ENCODE data around the gene REC114. TPM values are rescaled to one million over a fixed set of nuclear protein-coding genes. Genes with fewer than 3 reads are reported as not detected.
A peak's percentile ranks its signal among the peaks of the same experiment; 100 is the strongest.

Gene REC114
- total RNA-seq, 1 donor from 2014 or later, result not detected

GRCh38 chr15:73582851-73583379, 140.0 kb downstream of the REC114 start:
- Histone ChIP-seq H3K27me3 (ENCODE audit: low read depth) (no peaks in the 10 kb centered on the region), H3K4me1 (no peaks in the 10 kb centered on the region), H3K36me3 (peaks cover 96% of the 10 kb centered on the region), H3K9me3 (no peaks in the 10 kb centered on the region), H3K27ac (no peak overlapping the region), H3K4me3 (no peak overlapping the region)
- intact Hi-C loops (cut with DNase I), result no loop called here
- peak in 1 of 2 donors; percentile 51 for ATAC-seq
- DNase-seq, result no peak
- TF ChIP-seq CTCF (IDR thresholded peaks at IDR 0.05), result no peak

- H3K36me3 ChIP-seq, result peaks cover 95% of the 10 kb centered on the region
- no peak overlapping the region for H3K4me3 ChIP-seq
- intact Hi-C loops (cut with DNase I), result no loop called here
- H3K9me3 ChIP-seq, result no peaks in the 10 kb centered on the region
- H3K27me3 ChIP-seq (ENCODE audit: low read depth), result no peaks in the 10 kb centered on the region
- H3K4me1 ChIP-seq, result no peaks in the 10 kb centered on the region
- no peak overlapping the region for H3K27ac ChIP-seq
- TF ChIP-seq CTCF (IDR thresholded peaks at IDR 0.05), result no peak
- no peak for DNase-seq
- no peak for ATAC-seq
These were observed 140.6 kb downstream of the REC114 start for GRCh38 chr15:73583544-73583943.

GRCh38 chr15:73584699-73585420, 141.9 kb downstream of the REC114 start:
- Histone ChIP-seq H3K9me3 (no peaks in the 10 kb centered on the region), H3K36me3 (peaks cover 96% of the 10 kb centered on the region), H3K4me1 (no peaks in the 10 kb centered on the region), H3K27me3 (ENCODE audit: low read depth) (no peaks in the 10 kb centered on the region), H3K27ac (no peak overlapping the region), H3K4me3 (no peak overlapping the region)
- TF ChIP-seq CTCF (IDR thresholded peaks at IDR 0.05), result no peak
- intact Hi-C loops (cut with DNase I), result no loop called here
- ATAC-seq (no peak), DNase-seq (no peak)

- ATAC-seq (no peak), DNase-seq (no peak)
- no peak overlapping the region for H3K27ac ChIP-seq
- peaks cover 96% of the 10 kb centered on the region for H3K36me3 ChIP-seq
- H3K4me3 ChIP-seq, result no peak overlapping the region
- intact Hi-C loops (cut with DNase I), result no loop called here
- TF ChIP-seq CTCF (IDR thresholded peaks at IDR 0.05), result no peak
- no peaks in the 10 kb centered on the region for H3K4me1 ChIP-seq
- no peaks in the 10 kb centered on the region for H3K27me3 ChIP-seq (ENCODE audit: low read depth)
- no peaks in the 10 kb centered on the region for H3K9me3 ChIP-seq
These were observed 143.1 kb downstream of the REC114 start for GRCh38 chr15:73585871-73586654.

- Histone ChIP-seq H3K4me1 (peaks cover 16% of the 10 kb centered on the region), H3K27me3 (ENCODE audit: low read depth) (no peaks in the 10 kb centered on the region), H3K4me3 (no peak overlapping the region), H3K36me3 (peaks cover 71% of the 10 kb centered on the region), H3K9me3 (no peaks in the 10 kb centered on the region), H3K27ac (no peak overlapping the region)
- intact Hi-C loops (cut with DNase I), result no loop called here
- TF ChIP-seq CTCF (IDR thresholded peaks at IDR 0.05), result no peak
- DNase-seq (no peak), ATAC-seq (no peak)
These were observed 146.8 kb downstream of the REC114 start for GRCh38 chr15:73589766-73590165.
